Fibroblast of lung (primary cell): ENCODE measurements around the gene MMRN1. TPM values are rescaled to one million over a fixed set of nuclear protein-coding genes. Genes with fewer than 3 reads are reported as not detected.

Experiments
- DNase-seq, 2 donors: peaks; one replicate each; pipeline versions ENCODE4 v3.0.0 to v3.0.0-alpha.2; 2010; ENCODE audit warnings: low read depth in 2 of 2
- H2AFZ ChIP-seq: 2 replicates; pipeline ENCODE4 v1.5.1; 2012; ENCODE audit warnings: low read length, control low read depth, inconsistent platforms
- H3K27ac ChIP-seq: 2 replicates; pipeline ENCODE4 v1.5.1; 2011; ENCODE audit warnings: low read length, control low read depth; ENCODE audit not compliant: insufficient read depth
- H3K27me3 ChIP-seq: 2 replicates; pipeline ENCODE4 v1.5.1; 2011; ENCODE audit warnings: mild to moderate bottlenecking, low read length; ENCODE audit not compliant: control insufficient read depth, insufficient read depth
- H3K36me3 ChIP-seq: 2 replicates; pipeline ENCODE4 v1.5.1; 2011; ENCODE audit warnings: low read length; ENCODE audit not compliant: control insufficient read depth, insufficient read depth
- H3K4me1 ChIP-seq: 2 replicates; pipeline ENCODE4 v1.5.1; 2011; ENCODE audit warnings: low read length; ENCODE audit not compliant: control insufficient read depth, insufficient read depth; ENCODE audit errors: extremely low read depth
- H3K4me2 ChIP-seq: 2 replicates; pipeline ENCODE4 v1.5.1; 2011; ENCODE audit warnings: low read length, control low read depth; ENCODE audit not compliant: insufficient read depth; ENCODE audit errors: extremely low read depth
- H3K4me3 ChIP-seq, 4 experiments: fragments of 200-600 bp in 1 of 4; sonication (generic) in 1 of 4; replicated peaks in 1 of 4; 2 replicates each; pipeline ENCODE4 v1.5.1; 2011 to 2016; ENCODE audit warnings: low read length in 4 of 4, low read depth in 3 of 4, mild to moderate bottlenecking in 3 of 4, control low read depth in 2 of 4, inconsistent platforms in 1 of 4, mixed read lengths in 1 of 4; ENCODE audit not compliant: insufficient read depth in 1 of 4; ENCODE audit errors: control extremely low read depth in 1 of 4
- H3K79me2 ChIP-seq: 2 replicates; pipeline ENCODE4 v1.5.1; 2012; ENCODE audit warnings: mild to moderate bottlenecking, low read length, inconsistent platforms; ENCODE audit not compliant: control insufficient read depth, insufficient read depth
- H3K9ac ChIP-seq: 2 replicates; pipeline ENCODE4 v1.5.1; 2011; ENCODE audit warnings: mild to moderate bottlenecking, low read length, control low read depth; ENCODE audit not compliant: insufficient read depth
- H3K9me3 ChIP-seq: 2 replicates; pipeline ENCODE4 v1.5.1; 2012; ENCODE audit warnings: low read depth, low read length; ENCODE audit not compliant: control insufficient read depth, insufficient read depth
- H4K20me1 ChIP-seq: 2 replicates; pipeline ENCODE4 v1.5.1; 2011; ENCODE audit warnings: low read length; ENCODE audit not compliant: control insufficient read depth, insufficient read depth; ENCODE audit errors: extremely low read depth
- EZH2 ChIP-seq: IDR thresholded peaks from 2 replicates; pipeline ENCODE4 v1.5.1; 2012; ENCODE audit warnings: low read length, control low read depth, mild to moderate bottlenecking; ENCODE audit errors: missing control alignments
- polyA plus RNA-seq, 2 donors: library from polyadenylated mRNA; depleted of rRNA in 1 of 2; stranded (reverse) in 1 of 2; unstranded in 1 of 2; fragments of >200 nt; gene quantifications; 2 replicates each; pipeline ENCODE4 v1.2.1, GENCODE V29; 2011 to 2012; ENCODE audit warnings: missing spikeins in 1 of 2
- total RNA-seq: library from RNA; depleted of rRNA; stranded (reverse); fragments of >200 nt; gene quantifications from 2 replicates; pipeline ENCODE4 v1.2.1, GENCODE V29; 2014
- TF ChIP-seq, protein P1 (sequence below), 2 donors: IDR thresholded peaks in 1 of 2; conservative IDR thresholded peaks in 1 of 2; 1 replicate in 1 of 2; 2 replicates in 1 of 2; pipeline ENCODE4 v1.5.1; 2011 to 2012; ENCODE audit warnings: low read length in 2 of 2, control low read depth in 1 of 2, inconsistent platforms in 1 of 2, low read depth in 1 of 2, mild to moderate bottlenecking in 1 of 2

MMRN1 gene
- total and polyA plus RNA-seq, 2 donors (not counting 1 experiment from before 2014, with no cell fraction given): under 0.01 TPM; not detected in 1

DNA sequence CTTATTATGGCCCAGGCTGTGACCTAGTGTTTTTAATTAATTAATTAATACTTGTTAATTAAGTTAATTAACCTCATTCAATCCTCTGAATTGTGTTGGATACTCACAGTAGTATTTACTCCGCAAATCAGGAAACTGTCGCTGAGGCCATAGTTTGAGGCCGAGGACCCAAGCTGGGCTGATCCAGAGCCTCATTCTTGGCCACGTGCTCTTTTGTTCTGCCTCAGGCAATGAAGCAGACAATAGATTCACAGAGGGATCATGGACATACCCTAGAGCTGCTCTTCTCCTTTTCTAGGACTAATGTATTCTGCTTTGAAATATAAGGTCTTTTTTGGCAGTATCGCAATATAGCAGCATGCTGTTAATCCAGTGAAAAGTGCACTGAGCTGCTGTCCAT lies 33.7 kb upstream of the MMRN1 start:
- no peaks in the 10 kb centered on the region for H3K27me3 ChIP-seq
- no peak overlapping the region for H2AFZ ChIP-seq
- no peaks in the 10 kb centered on the region for H3K79me2 ChIP-seq
- no peak overlapping the region for H3K4me2 ChIP-seq
- H3K27ac ChIP-seq: no peak overlapping the region
- H3K4me1 ChIP-seq: no peaks in the 10 kb centered on the region
- no peak overlapping the region for H3K4me3 ChIP-seq
- no peak for TF ChIP-seq EZH2
- H3K36me3 ChIP-seq: no peaks in the 10 kb centered on the region
- no peak for DNase-seq
- no peaks in the 10 kb centered on the region for H4K20me1 ChIP-seq
- H3K9ac ChIP-seq: no peak overlapping the region
- no peaks in the 10 kb centered on the region for H3K9me3 ChIP-seq

DNA sequence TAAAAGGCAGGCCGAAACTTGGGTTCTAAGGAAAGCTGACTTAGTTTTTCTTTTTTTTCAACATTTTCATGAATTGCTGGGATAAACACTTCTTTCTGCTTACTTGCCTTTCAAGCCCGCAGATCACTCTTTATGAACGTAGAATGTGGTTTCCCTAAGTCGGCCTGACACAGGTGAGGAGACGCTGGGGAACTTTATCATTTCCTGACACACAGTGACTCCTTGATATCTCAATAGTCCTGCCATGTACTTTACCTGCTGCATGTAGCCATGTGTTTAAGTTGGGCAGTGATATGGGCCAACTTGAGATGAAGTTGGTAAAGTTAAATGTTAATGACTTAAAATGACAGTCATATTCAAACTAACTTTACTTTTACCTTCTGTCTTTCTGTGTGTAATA lies 31.1 kb upstream of the MMRN1 start:
- H3K4me2 ChIP-seq: no peak overlapping the region
- no peaks in the 10 kb centered on the region for H3K4me1 ChIP-seq
- TF ChIP-seq, protein P1, sequence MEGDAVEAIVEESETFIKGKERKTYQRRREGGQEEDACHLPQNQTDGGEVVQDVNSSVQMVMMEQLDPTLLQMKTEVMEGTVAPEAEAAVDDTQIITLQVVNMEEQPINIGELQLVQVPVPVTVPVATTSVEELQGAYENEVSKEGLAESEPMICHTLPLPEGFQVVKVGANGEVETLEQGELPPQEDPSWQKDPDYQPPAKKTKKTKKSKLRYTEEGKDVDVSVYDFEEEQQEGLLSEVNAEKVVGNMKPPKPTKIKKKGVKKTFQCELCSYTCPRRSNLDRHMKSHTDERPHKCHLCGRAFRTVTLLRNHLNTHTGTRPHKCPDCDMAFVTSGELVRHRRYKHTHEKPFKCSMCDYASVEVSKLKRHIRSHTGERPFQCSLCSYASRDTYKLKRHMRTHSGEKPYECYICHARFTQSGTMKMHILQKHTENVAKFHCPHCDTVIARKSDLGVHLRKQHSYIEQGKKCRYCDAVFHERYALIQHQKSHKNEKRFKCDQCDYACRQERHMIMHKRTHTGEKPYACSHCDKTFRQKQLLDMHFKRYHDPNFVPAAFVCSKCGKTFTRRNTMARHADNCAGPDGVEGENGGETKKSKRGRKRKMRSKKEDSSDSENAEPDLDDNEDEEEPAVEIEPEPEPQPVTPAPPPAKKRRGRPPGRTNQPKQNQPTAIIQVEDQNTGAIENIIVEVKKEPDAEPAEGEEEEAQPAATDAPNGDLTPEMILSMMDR (conservative IDR thresholded peaks at IDR 0.05 in 1 of 2, IDR thresholded peaks at IDR 0.05 in 1 of 2; ENCODE audit: low read depth in 1 of 2, low read length in 2 of 2): no peak
- no peak for TF ChIP-seq EZH2
- H3K27ac ChIP-seq: no peak overlapping the region
- H3K4me3 ChIP-seq: no peak overlapping the region
- H4K20me1 ChIP-seq: no peaks in the 10 kb centered on the region
- H3K9ac ChIP-seq: no peak overlapping the region
- H3K79me2 ChIP-seq: no peaks in the 10 kb centered on the region
- DNase-seq: no peak
- no peaks in the 10 kb centered on the region for H3K9me3 ChIP-seq
- no peaks in the 10 kb centered on the region for H3K27me3 ChIP-seq
- no peaks in the 10 kb centered on the region for H3K36me3 ChIP-seq
- H2AFZ ChIP-seq: no peak overlapping the region

DNA sequence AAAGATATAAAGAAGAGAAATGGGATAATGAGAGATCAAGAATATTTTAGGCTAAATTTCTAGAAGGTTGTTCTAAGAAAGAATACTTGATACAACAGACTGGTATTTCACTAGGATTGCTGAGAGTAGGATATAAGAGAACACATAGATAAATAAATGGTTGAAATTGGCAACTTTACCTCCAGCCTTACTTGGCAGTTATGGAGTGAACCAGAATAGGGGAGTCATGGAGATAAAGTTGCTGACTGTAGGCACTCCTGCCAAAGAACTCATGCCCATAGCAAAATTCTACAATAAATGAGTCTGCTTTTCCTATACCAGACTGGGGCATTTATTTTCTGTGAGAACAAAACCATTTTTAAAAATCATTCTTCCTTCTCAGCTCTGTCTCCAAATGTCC lies 26.4 kb upstream of the MMRN1 start:
- Histone ChIP-seq H3K36me3 (no peaks in the 10 kb centered on the region), H3K9me3 (no peaks in the 10 kb centered on the region), H4K20me1 (no peaks in the 10 kb centered on the region), H3K4me1 (no peaks in the 10 kb centered on the region), H3K9ac (no peak overlapping the region), H3K4me3 (no peak overlapping the region), H3K27ac (no peak overlapping the region), H3K27me3 (no peaks in the 10 kb centered on the region), H3K79me2 (no peaks in the 10 kb centered on the region), H2AFZ (no peak overlapping the region), H3K4me2 (no peak overlapping the region)
- no peak for DNase-seq
- TF ChIP-seq, protein P1 (conservative IDR thresholded peaks at IDR 0.05 in 1 of 2, IDR thresholded peaks at IDR 0.05 in 1 of 2; ENCODE audit: low read depth in 1 of 2, low read length in 2 of 2): no peak
- TF ChIP-seq EZH2: no peak
